NCI-H1105 treated with DMSO at 0.1 percent for 48 hours (cell line): ENCODE measurements around the gene IGF1.
"Not testable (repeated sequence)": the region's sequence is repeated elsewhere in the genome, so short reads cannot be mapped to it uniquely, and the experiment has no call there.

ENCODE experiments used
- DNase-seq: peaks from one replicate; lab custom pipeline; 2025; lab: John Stamatoyannopoulos, UW

Gene IGF1

DNA sequence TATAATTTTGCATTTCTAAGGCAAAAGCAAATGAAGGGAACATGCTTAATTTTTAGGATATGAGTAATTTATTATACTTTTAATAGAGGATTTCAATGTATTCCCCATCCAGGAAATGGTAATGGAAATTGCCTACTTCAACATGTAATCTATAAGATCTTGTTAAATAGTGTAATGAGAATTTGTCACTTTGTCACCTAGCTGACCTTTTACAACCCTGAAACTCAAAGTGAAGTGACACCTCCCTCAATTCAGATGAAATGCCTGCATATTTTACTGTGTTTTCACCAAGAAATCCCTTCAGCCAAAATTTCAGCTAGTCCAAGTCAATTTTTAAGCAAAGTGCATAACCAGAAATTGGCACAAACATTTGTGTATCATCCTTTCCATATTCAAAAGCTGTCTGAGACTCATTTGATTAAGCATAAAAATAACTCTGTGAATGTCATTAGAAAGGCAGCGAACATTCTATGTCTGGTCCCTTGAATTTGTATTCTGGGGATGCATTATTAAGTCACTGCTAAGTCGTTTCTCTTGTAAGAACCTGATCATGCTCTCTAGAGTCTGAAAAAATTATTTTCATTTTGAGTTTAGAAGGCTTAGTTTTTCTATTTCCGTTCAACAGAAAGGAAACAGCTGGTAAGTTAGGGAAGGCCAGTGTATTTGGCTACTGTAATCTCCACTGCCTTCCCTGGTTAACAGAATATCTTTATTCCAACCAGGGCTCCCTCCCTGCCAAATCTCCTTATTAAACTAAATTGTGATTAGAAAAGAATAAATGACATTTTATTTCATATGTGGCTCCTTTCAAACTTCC is 100.8 kb downstream of the IGF1 start:
- no peak for DNase-seq

DNA sequence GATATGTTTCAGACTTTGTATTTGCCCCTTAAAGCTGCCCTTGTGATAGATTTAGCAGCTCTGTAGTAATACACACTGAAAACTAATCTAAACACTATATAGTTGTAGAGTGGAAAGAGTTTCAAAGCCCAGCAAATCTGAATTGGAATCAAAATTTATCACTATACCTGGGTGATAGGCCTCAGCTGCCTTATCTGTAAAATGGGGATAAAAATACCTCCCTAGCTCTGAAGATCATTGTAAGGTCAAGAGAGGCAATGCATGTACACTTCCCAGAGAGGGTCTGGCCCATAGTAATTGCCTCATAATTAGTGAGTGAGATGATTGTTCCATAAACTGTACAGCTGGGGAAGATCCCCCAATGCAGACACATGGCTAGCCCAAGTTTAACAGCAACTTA is 103.6 kb downstream of the IGF1 start:
- no peak for DNase-seq

DNA sequence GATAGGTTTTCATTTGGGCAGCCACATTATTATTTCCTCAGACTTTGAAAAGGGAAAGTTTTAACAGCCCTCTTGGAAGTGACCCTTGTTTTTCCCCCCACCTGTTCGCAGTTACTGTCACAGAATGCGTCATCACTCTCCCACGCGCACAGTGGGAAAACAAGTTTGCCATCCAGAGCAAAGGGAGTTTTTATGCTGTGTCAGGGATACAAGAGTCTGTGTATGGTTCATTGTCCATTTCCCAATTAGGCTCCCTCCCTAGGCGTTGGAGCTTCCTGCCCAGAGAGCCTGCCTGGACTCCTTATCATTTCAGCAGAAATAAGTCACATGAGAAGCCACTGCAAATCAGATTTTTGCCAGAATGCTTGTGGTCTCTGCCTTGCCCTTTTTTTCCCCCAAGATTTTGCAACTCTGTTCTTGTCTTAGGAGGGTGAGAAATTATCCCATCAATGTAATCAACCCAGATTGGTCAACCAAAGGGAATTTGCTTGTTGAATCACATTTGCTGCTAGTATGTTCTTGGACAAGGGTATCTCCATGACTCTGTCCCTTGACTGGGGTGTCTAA is 104.1 kb downstream of the IGF1 start:
- DNase-seq = no peak

DNA sequence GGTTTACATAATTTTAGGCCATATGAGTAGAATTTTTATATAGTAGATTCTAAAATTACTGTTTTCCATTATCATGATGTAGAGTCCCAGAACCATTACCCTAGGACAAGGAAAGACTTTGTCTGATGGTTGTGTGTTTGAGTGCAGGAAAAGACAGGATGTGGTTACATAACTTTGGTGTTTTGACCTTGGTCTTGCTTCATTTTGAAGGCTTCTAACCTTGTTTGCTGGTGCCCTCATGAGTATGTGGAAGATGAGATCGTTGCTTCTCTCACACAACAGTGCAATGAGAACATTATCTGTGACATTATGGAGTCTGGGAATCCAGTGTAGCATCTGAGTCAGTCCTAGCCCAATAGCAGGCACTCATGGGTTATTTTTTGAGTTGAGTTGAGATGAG is 106.2 kb downstream of the IGF1 start:
- no peak for DNase-seq

DNA sequence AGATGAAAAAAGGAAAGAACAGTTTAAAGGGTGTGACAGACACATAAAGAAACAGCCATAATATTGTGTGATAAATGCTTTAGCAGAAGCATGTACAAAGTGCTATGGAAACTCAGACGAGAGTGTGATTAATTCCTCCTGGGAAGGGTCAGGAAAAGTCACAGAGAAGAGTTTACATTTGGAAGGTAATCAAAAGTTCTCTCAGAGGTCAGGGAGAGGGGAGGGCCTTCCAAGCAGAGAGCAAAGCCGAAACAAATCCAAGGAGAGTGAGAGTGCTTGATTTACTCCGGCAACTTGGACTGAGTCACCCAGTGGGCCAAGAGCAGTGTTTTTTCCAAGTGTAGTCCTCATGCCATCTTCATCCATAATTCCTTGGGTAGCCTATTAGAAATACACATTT is 108.3 kb downstream of the IGF1 start:
- no peak for DNase-seq

DNA sequence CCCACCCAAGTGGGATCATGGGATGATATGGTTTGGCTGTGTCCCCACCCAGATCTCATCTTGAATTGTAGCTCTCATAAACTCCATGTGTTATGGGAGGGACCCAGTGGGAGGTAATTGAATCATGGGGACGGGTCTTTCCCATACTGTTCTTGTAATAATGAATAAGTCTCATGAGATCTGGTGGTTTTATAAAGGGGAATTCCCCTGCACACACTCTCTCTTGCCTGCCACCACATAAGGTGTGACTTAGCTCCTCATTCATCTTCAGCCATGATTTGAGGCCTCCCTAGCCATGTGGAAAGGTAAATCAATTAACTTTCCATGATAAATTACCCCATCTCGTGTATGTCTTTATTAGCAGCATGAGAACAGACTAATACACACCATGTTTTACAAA is 109.2 kb downstream of the IGF1 start:
- no peak for DNase-seq

DNA sequence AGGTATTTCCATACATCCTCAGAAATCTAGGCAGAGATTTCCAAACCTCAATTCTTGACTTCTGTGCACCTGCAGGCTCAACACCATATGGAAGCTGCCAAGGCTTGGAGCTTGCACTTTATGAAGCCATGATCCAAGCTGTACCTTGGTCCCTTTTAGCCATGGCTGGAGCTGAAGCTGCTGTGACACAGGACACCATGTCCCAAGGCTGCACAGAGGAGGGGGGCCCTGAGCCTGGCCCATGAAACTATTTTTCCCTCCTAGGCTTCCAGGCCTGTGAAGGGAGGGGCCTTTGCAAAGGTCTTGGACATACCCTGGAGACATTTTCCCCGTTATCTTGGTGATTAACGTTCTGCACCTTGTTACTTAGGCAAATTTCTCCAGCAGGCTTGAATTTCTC is 110.5 kb downstream of the IGF1 start:
- no peak for DNase-seq

DNA sequence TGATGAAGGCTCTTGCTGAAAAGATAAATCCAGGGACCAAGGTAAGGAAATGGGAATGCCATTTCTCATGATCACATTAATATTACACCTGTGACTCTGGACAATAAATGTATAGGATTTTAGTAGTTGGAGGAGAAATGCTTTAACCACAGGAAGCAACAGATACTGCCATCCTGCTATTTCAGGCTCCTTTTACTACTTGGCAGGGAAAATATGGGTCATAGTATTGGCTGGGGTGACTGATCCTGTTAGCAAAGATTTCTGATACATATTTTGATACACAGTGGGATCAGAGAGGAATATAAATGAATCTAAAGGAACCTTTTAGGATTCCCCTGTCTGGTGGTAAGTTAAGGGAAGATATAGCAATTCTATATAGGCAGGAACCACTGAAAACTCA is 115.0 kb downstream of the IGF1 start:
- no peak for DNase-seq

DNA sequence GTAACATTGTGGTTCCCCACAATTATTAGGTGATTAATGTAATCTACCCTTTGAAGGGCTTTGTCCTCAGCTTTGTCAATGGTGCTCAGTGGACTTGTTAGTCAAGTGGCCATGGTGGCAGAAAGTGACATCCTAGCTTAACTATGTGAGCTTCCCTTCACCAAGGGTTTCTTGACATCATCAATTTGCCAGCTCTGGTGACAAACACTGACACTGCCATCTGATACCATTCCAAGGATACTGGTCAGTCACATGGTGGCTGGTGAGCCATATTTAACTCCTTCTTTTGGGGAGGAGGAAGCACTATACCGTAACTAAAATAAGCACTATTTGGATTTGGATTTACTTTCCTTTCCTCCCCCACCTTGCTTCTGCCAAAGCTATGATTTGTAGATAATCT is 115.7 kb downstream of the IGF1 start:
- no peak for DNase-seq

DNA sequence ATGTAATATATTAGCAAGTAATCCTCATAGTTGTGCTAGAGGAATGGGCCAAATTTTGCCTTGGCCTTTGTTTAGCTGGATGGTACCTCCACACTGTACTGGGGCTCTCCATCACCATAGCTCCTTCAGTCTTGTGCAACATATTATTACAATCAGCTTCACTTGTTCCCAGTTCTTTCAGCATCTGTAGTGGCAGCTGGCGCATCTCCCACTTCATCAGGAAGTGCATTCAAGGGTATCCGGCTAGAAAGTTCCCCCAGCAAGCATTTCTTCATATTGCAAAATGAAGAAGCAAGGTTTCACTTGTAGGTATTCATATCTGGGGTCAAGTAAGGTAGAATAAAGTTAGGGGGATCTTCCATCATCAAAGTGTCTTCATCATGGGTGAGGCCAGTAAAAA is 123.7 kb downstream of the IGF1 start:
- no peak for DNase-seq

DNA sequence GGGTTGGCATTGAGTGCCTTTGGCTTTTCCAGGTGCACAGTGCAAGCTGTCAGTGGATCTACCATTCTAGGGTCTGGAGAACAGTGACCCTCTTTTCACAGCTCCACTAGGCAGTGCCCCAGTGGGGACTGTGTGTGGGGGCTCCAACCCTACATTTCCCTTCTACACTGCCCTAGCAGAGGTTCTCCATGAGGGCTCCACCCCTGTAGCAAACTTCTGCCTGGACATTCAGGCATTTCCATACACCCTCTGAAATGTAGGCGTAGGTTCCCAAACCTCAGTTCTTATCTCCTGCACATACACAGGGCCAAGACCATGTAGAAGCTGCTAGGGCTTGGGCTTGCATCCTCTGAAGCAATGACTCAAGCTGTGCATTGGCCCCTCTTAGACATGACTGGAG is 126.1 kb downstream of the IGF1 start:
- not testable (repeated sequence) for DNase-seq

DNA sequence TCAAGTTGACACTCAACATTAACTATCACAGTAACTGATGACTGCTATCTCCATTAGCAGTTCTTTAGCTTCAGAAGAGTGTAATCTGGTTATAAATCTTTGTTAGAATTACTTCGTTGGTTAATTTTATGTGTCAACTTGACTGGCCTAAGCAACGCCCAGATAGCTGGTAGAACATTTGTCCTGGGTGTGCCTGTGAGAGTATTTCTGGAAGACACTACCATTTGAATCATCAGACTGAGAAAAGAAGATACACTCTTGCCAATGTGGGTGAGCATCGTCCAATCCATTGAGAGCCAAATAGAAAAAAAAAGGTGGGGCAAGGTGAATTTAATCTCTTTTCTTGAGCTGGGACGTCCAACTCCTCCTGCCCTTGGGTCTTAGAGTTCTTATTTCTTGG is 129.0 kb downstream of the IGF1 start:
- DNase-seq = no peak

DNA sequence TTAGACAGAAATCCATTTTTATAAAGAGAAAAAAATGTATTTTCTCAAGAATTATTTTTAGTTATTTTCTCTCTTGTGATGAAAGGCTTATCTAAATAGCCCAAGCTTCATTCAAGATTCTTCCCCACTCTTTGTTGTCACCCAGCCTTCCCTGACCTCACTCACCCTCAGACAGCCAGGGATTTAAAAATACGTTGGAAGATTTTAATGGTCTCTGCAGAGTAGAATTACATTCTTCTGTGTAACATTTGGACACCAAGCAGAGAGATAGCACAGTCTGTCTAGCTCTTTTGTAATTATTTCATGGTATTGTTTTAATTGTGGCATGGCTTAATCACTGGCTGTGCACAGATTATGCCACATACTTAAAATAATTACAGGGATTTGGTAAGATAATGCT is 130.3 kb downstream of the IGF1 start:
- DNase-seq = no peak

DNA sequence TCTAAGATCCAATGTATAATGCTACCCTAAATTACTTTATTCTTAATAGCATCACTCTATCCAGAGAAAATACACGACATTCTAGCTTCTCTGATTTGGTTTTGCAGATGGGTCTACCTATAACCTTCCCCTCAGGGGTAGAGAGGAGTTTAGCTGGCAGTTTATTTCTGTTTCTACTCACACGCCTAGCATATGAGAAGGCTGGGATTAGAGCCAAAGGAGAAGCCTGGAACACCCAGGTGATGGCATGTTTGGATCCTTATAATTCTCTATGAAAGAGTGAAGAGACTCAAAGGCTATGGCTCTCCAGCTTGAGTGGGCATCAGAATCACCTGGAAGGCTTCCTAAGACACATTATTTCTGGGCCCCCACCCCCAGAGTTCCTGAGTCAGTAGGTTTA is 131.3 kb downstream of the IGF1 start:
- no peak for DNase-seq

DNA sequence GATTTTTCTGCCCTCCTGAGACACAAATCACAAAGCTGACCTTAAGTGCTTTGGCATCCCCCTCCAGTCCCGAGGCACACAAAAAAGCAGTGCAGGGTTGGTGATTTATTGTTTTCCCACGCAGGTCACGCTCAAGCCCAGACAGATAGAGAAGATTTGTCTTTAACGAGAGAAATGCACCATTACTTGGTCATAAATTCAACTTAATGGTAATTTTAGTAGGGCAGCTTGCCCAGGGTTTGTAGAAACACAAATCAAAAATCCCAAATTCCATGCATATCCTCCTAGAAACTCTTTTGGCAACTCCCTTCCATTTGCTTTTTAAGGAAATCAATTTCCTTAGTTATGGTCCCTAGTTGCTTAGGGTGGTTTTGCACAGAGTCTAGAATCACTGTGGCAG is 132.6 kb downstream of the IGF1 start:
- DNase-seq = no peak
